PC-3 (cell line): Measurements from ENCODE around the gene D2HGDH.

Source experiments
- EZH2 ChIP-seq: fragments of 300-600 bp; sonication (generic); IDR thresholded peaks from one replicate; pipeline ENCODE4 v1.6.1; 2017; ENCODE audit warnings: antibody characterized with exemption, mild to moderate bottlenecking, low read length; ENCODE audit not compliant: unreplicated experiment
- TF ChIP-seq, protein P1 (sequence below): fragments of 300-600 bp; sonication (generic); conservative IDR thresholded peaks from 2 replicates; pipeline ENCODE4 v1.5.1; 2017; ENCODE audit warnings: antibody characterized with exemption, low read depth, mild to moderate bottlenecking, low read length

GRCh38 chr2:241695651-241696050 is 38.8 kb upstream of the D2HGDH start:
- TF ChIP-seq, protein P1, sequence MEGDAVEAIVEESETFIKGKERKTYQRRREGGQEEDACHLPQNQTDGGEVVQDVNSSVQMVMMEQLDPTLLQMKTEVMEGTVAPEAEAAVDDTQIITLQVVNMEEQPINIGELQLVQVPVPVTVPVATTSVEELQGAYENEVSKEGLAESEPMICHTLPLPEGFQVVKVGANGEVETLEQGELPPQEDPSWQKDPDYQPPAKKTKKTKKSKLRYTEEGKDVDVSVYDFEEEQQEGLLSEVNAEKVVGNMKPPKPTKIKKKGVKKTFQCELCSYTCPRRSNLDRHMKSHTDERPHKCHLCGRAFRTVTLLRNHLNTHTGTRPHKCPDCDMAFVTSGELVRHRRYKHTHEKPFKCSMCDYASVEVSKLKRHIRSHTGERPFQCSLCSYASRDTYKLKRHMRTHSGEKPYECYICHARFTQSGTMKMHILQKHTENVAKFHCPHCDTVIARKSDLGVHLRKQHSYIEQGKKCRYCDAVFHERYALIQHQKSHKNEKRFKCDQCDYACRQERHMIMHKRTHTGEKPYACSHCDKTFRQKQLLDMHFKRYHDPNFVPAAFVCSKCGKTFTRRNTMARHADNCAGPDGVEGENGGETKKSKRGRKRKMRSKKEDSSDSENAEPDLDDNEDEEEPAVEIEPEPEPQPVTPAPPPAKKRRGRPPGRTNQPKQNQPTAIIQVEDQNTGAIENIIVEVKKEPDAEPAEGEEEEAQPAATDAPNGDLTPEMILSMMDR: no peak
- no peak for TF ChIP-seq EZH2
